Astrocyte of the cerebellum (primary cell): ENCODE results near the gene SFTPB.

Experiments used
- DNase-seq: peaks from one replicate; pipeline ENCODE4 v3.0.0-alpha.2; 2011; ENCODE audit warnings: low read depth
- H3K4me3 ChIP-seq: 2 replicates; pipeline ENCODE4 v1.5.1; 2011; ENCODE audit warnings: mild to moderate bottlenecking, low read depth, low read length, moderate library complexity
- in situ Hi-C: cut with HindIII; loops from 2 replicates; pipeline ENCODE4 v1.10.0; 2017; ENCODE audit warnings: low sequenced_read_pairs
- TF ChIP-seq, protein P1 (sequence below): IDR thresholded peaks from 2 replicates; pipeline ENCODE4 v1.5.1; 2012; ENCODE audit warnings: low read length, low read depth, moderate library complexity, mild to moderate bottlenecking; ENCODE audit errors: missing control alignments

The SFTPB gene

DNA sequence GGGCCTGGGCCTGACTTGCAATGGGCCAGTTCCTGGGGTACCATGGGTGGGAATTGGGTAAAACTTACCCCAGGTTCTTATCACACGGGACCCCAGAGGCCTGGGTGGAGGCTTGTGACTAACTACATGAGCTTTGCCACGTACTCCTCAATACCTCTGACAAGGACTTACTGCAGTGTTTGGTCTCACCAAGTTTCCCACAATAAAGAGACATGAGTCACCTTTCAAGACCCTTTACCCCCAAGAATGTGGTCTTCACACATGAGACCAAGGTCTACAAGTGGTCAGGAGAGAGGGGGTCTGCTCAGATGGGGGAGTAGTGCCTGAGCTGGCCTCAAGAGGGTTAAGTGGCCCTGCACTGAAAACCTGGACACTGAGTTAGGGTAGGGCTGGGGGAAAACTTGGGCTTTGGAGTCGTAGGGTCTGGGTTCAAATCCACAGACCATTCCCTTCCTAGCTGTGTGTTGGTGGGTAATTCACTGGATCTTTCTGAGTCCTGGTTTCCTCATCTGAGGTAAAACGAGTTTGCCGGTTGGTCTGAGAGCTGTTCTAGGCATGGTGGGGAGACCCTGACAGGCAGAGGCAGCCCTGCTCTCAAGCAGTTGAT, 24.1 kb upstream of the SFTPB start:
- in situ Hi-C loops, result no loop called here
- no peak for DNase-seq
- TF ChIP-seq, protein P1, sequence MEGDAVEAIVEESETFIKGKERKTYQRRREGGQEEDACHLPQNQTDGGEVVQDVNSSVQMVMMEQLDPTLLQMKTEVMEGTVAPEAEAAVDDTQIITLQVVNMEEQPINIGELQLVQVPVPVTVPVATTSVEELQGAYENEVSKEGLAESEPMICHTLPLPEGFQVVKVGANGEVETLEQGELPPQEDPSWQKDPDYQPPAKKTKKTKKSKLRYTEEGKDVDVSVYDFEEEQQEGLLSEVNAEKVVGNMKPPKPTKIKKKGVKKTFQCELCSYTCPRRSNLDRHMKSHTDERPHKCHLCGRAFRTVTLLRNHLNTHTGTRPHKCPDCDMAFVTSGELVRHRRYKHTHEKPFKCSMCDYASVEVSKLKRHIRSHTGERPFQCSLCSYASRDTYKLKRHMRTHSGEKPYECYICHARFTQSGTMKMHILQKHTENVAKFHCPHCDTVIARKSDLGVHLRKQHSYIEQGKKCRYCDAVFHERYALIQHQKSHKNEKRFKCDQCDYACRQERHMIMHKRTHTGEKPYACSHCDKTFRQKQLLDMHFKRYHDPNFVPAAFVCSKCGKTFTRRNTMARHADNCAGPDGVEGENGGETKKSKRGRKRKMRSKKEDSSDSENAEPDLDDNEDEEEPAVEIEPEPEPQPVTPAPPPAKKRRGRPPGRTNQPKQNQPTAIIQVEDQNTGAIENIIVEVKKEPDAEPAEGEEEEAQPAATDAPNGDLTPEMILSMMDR, result no peak
- H3K4me3 ChIP-seq, result no peak overlapping the region

DNA sequence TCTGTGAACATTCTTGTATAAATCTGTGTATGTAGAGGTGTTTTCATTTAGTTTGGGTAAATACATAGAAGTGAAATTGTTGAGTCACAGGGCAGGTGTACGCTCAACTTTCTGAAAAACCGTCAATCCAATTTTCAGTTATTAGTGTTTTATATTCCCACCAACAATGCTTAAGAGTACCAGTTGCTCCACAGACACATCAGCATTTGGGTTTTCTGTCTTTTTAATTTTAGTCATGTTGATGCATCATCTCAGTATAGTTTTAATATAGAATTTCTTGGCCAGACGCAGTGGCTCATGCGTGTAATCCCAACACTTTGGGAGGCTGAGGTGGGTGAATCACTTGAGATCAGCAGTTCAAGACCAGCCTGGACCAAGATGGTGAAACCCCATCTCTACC, 22.9 kb upstream of the SFTPB start:
- in situ Hi-C loops, result no loop called here
- TF ChIP-seq, protein P1, result no peak
- no peak overlapping the region for H3K4me3 ChIP-seq
- DNase-seq, result no peak

DNA sequence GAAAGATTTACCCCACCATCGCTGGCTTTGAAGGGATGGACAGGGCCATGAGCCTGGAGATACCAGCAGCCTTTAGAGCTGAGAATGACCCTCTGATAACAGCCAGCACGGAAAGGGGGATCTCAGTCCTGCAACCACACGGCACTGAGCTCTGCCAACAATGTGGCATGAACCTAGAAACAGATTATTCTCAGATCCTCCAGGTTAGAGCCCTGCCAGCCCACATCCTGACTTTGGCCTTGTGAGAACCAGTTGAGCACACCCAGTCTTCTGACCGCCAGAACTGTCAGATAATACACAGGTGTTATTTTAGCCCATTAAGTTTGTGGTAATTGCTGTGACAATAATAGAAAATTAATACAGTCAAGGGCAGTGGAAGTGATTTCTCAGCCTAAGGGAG, 16.8 kb upstream of the SFTPB start:
- no peak for DNase-seq
- TF ChIP-seq, protein P1, result no peak
- H3K4me3 ChIP-seq, result no peak overlapping the region
- in situ Hi-C loops, result no loop called here

DNA sequence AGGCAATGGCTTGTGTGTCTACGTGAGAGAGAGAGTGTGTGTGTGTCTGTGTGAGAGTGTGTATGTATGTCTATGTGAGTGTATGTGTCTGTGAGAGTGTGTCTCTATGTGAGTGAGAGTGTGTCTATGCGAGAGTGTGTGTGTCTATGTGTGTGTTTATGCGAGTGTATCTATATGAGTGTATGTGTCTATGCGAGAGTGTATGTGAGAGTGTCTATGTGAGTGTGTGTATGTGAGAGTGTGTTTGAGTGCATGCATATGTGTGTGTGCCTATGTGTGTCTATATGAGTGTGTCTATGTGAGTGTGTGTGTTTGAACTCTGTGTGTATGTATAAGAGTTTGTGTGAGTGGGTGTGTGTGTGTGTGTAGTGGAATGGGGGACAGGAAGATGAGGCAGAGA, 16.4 kb upstream of the SFTPB start:
- TF ChIP-seq, protein P1, result no peak
- DNase-seq, result no peak
- in situ Hi-C loops, result no loop called here
- no peak overlapping the region for H3K4me3 ChIP-seq

DNA sequence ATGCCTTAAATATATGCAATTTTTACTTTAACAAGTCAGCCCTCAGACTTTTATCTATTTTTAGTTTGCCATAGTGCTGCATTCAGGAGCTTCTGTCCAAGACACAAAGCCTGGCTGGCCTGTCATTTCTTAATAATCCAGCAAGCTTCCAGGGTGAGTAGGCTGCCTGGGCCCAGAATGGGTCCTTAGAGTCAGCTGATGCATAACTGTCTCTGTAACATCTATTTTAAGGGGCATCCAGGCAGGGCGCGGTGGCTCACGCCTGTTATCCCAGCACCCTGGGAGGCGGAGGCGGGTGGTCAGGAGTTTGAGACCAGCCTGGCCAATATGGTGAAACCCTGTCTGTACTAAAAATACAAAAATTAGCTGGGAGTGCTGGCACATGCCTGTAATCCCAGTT, 14.4 kb upstream of the SFTPB start:
- TF ChIP-seq, protein P1, result no peak
- no peak overlapping the region for H3K4me3 ChIP-seq
- DNase-seq, result no peak
- in situ Hi-C loops, result no loop called here

DNA sequence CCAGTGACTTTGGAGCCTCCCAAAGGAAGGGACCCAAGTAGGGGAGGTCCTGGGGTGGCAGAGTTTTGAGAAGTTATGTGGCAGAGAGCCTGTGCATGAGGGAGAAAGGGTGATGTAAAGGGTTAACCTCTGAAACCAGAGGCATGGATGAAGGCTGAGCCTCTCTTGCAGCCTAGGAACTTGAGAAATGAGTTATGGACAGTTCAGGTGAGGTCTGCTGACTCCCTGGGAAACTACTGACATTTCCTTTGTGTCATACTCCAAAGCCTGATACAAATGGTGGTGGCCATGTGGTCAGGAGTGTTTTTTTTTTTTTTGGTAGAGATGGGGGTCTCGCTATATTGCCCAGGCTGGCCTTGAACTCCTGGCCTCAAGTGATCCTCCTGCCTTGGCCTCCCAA, 13.8 kb upstream of the SFTPB start:
- H3K4me3 ChIP-seq, result no peak overlapping the region
- in situ Hi-C loops, result no loop called here
- TF ChIP-seq, protein P1, result no peak
- no peak for DNase-seq
